ENCODE results near the gene STAM. TPM values are rescaled to one million over a fixed set of nuclear protein-coding genes. Genes with fewer than 3 reads are reported as not detected.

Gene STAM
- total RNA-seq, 1 donor from 2014 or later, result 34.8 TPM

- no peak for DNase-seq
Measured at GRCh38 chr10:17733620-17734019, 89.7 kb downstream of the STAM start.

- DNase-seq, result no peak
Measured at GRCh38 chr10:17734432-17735080, 90.6 kb downstream of the STAM start.

- no peak for DNase-seq
Measured at GRCh38 chr10:17735166-17735941, 91.4 kb downstream of the STAM start.

DNA sequence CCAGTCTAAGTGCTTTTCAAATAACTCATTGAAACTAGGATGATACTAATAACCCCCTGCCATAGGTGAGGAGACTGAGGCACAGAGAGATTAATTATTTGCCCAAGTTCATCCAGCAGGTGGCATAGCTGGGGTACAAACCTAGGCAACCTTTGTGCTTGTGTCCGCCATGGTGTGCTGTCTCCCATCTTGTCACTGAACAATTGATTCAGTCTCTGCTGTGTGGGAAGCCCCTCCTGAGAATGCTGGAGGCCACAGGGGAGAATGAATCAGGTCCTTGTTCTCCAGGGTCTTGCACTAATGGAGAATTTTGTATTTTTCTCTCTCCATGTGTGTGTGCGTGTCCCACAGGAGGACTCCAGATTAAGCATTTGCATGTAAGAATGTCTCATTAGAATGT, 92.3 kb downstream of the STAM start:
- no peak for DNase-seq

DNA sequence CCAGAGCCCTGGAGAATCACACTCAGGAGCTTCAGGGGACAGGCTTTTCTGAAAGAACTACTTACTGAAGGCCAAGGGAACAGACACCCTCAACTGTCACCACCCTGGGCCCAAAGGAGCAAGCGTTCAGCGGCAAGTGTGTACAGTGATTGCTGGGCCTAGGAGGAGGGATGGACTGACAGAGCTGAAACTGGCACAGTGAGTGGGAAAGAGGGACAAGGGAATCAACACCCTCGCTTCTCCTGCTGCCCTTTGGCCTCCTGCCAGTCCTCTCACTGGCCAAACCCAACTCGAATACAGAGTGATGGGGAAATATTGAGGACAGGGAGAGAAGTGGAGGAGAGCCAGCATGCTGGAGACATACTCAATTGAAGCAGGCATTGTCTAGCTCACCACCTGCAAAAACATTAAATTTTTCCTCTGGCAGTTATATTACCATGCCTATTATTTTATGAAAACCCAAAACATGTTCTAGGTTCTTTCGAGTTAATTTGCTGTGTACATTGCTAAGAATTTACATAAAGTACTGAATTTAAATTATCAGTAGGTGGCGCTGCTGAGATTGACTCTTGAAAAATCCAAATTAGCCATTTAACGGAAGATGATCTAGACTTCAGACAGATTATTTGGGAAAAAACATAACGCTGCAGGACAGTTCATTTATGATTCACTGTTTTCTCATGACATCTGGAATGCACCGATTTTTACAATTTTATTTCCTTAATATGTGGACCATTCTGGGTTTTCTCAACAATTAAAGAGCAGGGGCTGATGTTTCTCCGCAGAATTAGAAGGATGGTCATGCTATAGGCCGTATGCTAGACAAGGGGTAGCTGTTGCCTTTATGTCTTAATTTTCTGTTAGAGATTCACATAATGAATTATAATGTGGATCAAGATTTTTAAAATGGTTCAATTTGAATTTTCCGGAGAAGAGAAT, 93.3 kb downstream of the STAM start:
- no peak for DNase-seq

DNA sequence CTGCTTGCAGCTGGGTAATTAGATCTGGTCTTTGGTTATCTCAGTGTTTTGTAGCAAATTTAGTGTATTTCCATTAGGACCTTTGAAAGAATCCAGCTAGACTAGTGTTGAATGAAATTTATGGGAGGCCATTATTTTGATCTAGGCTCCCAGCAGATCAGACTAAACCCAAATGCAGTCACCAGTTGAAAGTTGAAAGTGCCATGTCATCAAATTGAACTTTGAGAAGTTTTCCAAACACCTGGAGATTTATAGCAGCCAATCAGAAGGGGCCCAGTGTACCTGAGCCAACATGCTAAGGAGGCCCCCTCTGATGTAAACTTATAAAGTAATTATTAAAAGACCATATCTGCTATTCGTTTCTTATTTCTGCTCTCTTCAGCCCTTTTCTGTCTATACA, 96.7 kb downstream of the STAM start:
- no peak for DNase-seq

- no peak for DNase-seq
Measured at GRCh38 chr10:17742918-17743317, 99.0 kb downstream of the STAM start.

DNA sequence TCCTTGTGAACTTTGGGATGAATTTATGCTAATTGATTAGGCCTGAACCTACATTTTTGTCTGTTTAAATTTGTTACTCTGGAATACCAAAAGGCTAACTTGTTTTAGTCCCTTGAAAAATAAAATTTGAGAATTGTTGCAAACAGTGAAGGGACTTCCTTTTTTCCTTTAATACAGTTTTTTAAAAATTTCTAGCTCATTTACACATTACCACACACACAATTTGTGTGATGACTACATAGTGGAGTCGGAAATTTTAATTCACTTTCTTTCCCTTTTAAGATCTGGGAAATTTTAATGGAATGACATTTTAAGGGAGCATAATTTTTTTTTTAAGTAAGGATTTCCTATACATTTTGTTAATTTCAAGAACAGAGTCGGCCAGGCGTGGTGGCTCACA, 99.5 kb downstream of the STAM start:
- DNase-seq, result no peak

GRCh38 chr10:17744341-17744861, 100.5 kb downstream of the STAM start:
- DNase-seq, result no peak

- DNase-seq, result no peak
Measured at GRCh38 chr10:17747883-17748550, 104.1 kb downstream of the STAM start.

- DNase-seq, result no peak
Measured at GRCh38 chr10:17749890-17750289, 105.9 kb downstream of the STAM start.

GRCh38 chr10:17751781-17752445, 108.0 kb downstream of the STAM start, which contains the start of gene TMEM236:
TMEM236 (plus strand) TSS chr10:17752201; CDS start chr10:17752296, 95 bp downstream.
- no peak for DNase-seq

- DNase-seq, result no peak
Measured at GRCh38 chr10:17756557-17757217, 112.7 kb downstream of the STAM start.

DNA sequence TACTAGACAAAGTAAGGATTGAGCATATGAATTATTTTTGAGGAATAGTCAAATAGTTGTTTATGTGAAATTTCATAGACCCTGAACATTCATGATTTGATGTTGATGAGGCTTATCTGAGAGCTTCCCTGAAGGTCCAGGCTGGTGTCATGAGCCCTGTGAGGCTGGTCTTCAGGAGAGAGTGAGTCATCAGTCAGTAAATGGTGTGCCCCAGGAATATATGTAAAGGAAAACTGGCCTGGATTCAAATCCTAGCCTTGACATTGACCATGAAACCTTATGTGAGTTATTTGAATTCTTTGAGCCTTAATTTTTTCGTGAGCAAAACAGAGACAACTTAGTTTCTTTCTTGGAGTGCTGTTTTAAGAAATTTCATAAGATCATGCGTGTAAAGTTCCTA, 114.2 kb downstream of the STAM start:
- DNase-seq, result no peak

GRCh38 chr10:17758896-17759295, 114.9 kb downstream of the STAM start:
- DNase-seq, result no peak

- no peak for DNase-seq
Measured at GRCh38 chr10:17764142-17764541, 120.2 kb downstream of the STAM start.

- DNase-seq, result no peak
Measured at GRCh38 chr10:17765602-17766001, 121.7 kb downstream of the STAM start.
